ENCODE data around the gene TRIM14. TPM values are rescaled to one million over a fixed set of nuclear protein-coding genes. Genes with fewer than 3 reads are reported as not detected.
A peak's percentile ranks its signal among the peaks of the same experiment; 100 is the strongest.
"Not testable (repeated sequence)": the region's sequence is repeated elsewhere in the genome, so short reads cannot be mapped to it uniquely, and the experiment has no call there.

The TRIM14 gene
- total RNA-seq, 1 donor: 13.4 TPM

DNA sequence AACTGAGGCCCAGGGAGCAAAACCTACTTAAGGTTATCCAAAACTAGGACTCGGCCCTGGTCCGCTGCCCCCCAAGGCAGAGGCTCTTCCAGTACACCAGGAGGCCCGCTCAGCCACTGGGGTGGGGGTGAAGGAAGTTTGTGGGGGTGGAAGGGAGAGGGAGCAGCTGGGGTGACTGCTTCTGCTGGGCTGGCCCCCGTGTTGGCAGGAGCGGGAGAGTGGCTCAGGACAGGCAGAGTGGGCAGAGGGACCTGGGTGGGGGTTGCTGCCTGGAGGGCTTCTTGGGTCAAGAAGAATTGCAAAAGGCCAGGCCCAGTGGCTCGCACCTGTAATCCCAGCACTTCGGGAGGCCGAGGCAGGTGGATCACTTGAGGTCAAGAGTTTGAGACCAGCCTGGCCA, 8.2 kb upstream of the TRIM14 start:
- TF ChIP-seq CTCF (IDR thresholded peaks at IDR 0.05; ENCODE audit: insufficient read depth, low read depth, low read length): no peak
- no peak for DNase-seq (ENCODE audit: low read depth)
- H3K4me3 ChIP-seq (ENCODE audit: low read depth, low read length): no peak overlapping the region

- DNase-seq (ENCODE audit: low read depth): no peak
- TF ChIP-seq CTCF (IDR thresholded peaks at IDR 0.05; ENCODE audit: insufficient read depth, low read depth, low read length): no peak
- H3K4me3 ChIP-seq (ENCODE audit: low read depth, low read length): no peak overlapping the region
These were observed 5.8 kb upstream of the TRIM14 start for GRCh38 chr9:98124637-98125426.

GRCh38 chr9:98124091-98124490, 5.1 kb upstream of the TRIM14 start:
- not testable (repeated sequence) for DNase-seq (ENCODE audit: low read depth); H3K4me3 ChIP-seq (ENCODE audit: low read depth, low read length)

- no peak for TF ChIP-seq CTCF (IDR thresholded peaks at IDR 0.05; ENCODE audit: insufficient read depth, low read depth, low read length)
- no peak for DNase-seq (ENCODE audit: low read depth)
- H3K4me3 ChIP-seq (ENCODE audit: low read depth, low read length): no peak overlapping the region
These were observed 2.0 kb upstream of the TRIM14 start for GRCh38 chr9:98121058-98121457.

DNA sequence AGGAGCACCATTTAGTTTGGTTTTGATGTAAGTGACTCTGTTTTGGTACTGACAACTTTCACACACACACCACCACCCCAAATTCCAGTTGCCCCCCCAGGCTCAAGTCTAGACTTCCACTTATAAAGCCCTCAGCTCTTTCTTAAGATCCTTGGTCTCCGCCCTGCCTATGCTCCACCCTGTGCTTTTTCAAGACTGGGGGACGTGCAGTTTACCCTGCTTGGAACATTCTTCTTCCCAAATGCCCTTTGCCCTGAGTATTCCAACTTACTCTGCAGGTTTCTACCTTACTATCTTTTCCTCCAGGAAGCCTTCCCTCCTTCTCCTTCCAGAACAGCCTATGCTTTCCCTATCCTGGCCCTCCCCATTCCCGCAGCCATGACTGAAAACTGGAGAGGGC, 1.5 kb upstream of the TRIM14 start:
- DNase-seq (ENCODE audit: low read depth): no peak
- no peak for TF ChIP-seq CTCF (IDR thresholded peaks at IDR 0.05; ENCODE audit: insufficient read depth, low read depth, low read length)
- H3K4me3 ChIP-seq (ENCODE audit: low read depth, low read length): no peak overlapping the region

DNA sequence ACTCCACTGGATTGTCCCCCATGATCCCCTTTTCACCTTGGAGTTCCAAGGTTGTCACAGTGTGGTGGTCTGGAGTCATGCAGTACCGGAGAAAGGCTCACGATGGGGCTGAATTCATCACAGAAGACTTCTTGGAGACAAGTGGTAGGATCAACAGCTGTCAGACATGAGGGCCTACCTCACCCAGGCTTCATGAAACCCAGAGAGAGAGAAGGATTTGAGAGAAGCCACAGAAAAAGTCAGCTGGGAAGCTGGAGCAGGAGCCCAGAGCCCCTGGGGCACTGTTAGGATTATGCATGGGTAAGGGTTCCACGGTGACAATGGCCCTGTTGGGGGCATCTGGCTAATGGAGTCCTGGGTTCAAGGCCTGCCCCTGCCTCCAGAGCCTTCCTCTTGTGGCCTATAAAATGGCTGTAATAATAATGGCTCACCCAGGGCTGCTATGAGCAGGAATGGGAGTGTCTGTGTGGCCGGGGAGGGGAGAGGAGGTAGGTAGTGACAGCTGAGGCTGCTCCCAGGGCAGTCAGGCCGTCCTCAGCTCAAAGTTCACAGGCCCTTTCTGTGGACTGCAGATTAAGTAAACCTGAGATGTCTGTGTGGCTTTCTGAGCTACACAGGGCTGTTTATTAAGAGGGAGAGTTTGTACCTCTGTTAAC, 910 bp downstream of the TRIM14 start:
- peak; percentile 31 for TF ChIP-seq CTCF (IDR thresholded peaks at IDR 0.05; ENCODE audit: insufficient read depth, low read depth, low read length)
- H3K4me3 ChIP-seq (ENCODE audit: low read depth, low read length): peak overlapping the region; percentile 74
- peak; percentile 12 for DNase-seq (ENCODE audit: low read depth)

DNA sequence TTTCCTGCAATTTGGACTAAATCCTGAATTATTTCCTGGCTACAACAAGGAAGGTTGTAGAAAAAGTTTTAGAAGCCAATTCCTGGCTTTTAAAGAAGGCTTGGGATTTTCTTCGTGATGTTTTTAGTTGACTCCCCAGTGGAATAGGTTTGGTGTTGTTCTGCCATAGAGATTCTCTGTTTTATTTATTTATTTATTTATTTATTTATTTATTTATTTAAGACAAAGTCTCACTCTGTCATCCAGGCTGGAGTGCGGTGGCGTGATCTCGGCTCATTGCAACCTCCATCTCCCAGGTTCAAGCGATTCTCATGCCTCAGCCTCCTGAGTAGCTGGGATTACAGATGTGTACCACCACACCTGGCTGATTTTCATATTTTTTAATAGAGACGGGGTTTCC, 1.9 kb downstream of the TRIM14 start:
- H3K4me3 ChIP-seq (ENCODE audit: low read depth, low read length); DNase-seq (ENCODE audit: low read depth): not testable (repeated sequence)

- no peak overlapping the region for H3K4me3 ChIP-seq (ENCODE audit: low read depth, low read length)
- no peak for DNase-seq (ENCODE audit: low read depth)
- no peak for TF ChIP-seq CTCF (IDR thresholded peaks at IDR 0.05; ENCODE audit: insufficient read depth, low read depth, low read length)
These were observed 10.0 kb downstream of the TRIM14 start for GRCh38 chr9:98109052-98109451.
